Colonic mucosa (tissue), 4 donors: ENCODE results near the gene ATF6. TPM values are rescaled to one million over a fixed set of nuclear protein-coding genes. Genes with fewer than 3 reads are reported as not detected.

Source experiments
- DNase-seq: peaks from one replicate; pipeline ENCODE4 v3.0.0-alpha.2; 2020
- H3K27ac ChIP-seq: fragments of 200-600 bp; one replicate; pipeline ENCODE4 v1.8.0; 2021
- H3K27me3 ChIP-seq: fragments of 200-600 bp; one replicate; pipeline ENCODE4 v1.8.0; 2021
- H3K36me3 ChIP-seq: fragments of 200-600 bp; one replicate; pipeline ENCODE4 v1.8.0; 2021
- H3K4me1 ChIP-seq: fragments of 200-600 bp; one replicate; pipeline ENCODE4 v1.8.0; 2021; ENCODE audit warnings: mild to moderate bottlenecking
- H3K4me3 ChIP-seq: fragments of 200-600 bp; one replicate; pipeline ENCODE4 v1.8.0; 2021
- H3K9ac ChIP-seq, 2 donors: one replicate each; pipeline ENCODE4 v1.7.0; 2013; ENCODE audit warnings: control low read depth in 2 of 2, low read depth in 2 of 2, low read length in 2 of 2
- H3K9me3 ChIP-seq: fragments of 200-600 bp; one replicate; pipeline ENCODE4 v1.8.0; 2021
- CTCF ChIP-seq: fragments of 200-600 bp; IDR thresholded peaks from one replicate; pipeline ENCODE4 v1.8.0; 2022; ENCODE audit warnings: antibody characterized with exemption, mild to moderate bottlenecking
- intact Hi-C: fragments of 100-400 bp; cut with DNase I; formaldehyde crosslinking; loops from one replicate; pipeline ENCODE4 v1.14.1; 2022
- total RNA-seq, 2 donors: library from RNA; stranded (reverse); fragmentation: NEBNext Ultra II Directional in 1 of 2; extraction: Animal tissue kit (Norgen Biotek cat#: 25700) in 1 of 2; gene quantifications; one replicate each; pipeline ENCODE4 v1.2.1, GENCODE V29; 2021
- donor health status: healthy.
- donor health status: DM: no; HTN: no; CAD: no.
- donor health status: DM: no; HTN: no; CAD: no.

The ATF6 gene
- total RNA-seq, 2 donors from 2014 or later: 19.6 to 24.2 TPM

DNA sequence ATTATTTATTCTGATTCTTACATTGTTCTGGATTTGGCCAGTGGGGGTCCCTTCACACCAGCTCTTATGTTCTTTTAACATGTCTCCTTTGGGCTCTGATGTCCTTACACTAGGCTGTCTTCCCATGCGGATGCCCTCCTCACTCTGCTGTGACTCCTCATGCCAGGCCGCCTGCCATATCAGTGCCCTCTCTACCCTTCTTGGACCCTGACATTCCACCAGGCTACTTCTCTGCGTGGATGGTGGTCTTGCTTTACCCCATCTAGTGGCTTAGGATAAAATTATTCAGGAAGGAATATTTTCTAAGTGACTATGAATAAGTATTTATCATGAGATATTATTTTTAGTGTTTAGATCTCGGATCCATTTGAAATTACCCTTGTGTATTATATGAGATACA lies 21.2 kb downstream of the ATF6 start:
- H3K36me3 ChIP-seq: no peaks in the 10 kb centered on the region
- no peaks in the 10 kb centered on the region for H3K9me3 ChIP-seq
- no peak for DNase-seq
- intact Hi-C loops: no loop called here
- no peaks in the 10 kb centered on the region for H3K4me1 ChIP-seq
- no peak overlapping the region for H3K27ac ChIP-seq
- H3K9ac ChIP-seq: no peak overlapping the region
- no peak overlapping the region for H3K4me3 ChIP-seq
- no peaks in the 10 kb centered on the region for H3K27me3 ChIP-seq
- TF ChIP-seq CTCF: no peak

- no peak for TF ChIP-seq CTCF
Observed at GRCh38 chr1:161790587-161791317, 24.6 kb downstream of the ATF6 start.

GRCh38 chr1:161791904-161792655 lies 26.0 kb downstream of the ATF6 start:
- no peak overlapping the region for H3K27ac ChIP-seq
- H3K4me1 ChIP-seq: no peaks in the 10 kb centered on the region
- H3K36me3 ChIP-seq: no peaks in the 10 kb centered on the region
- H3K4me3 ChIP-seq: no peak overlapping the region
- H3K27me3 ChIP-seq: no peaks in the 10 kb centered on the region
- intact Hi-C loops: loop anchor here (2.0 kb wide), 1 partner anchor 245 kb away; no protein-coding TSS in a partner anchor
- TF ChIP-seq CTCF: no peak
- no peak overlapping the region for H3K9ac ChIP-seq
- no peak for DNase-seq
- no peaks in the 10 kb centered on the region for H3K9me3 ChIP-seq

More at GRCh38 chr1:161790587-161791317, 24.6 kb downstream of the ATF6 start:
- H3K9me3 ChIP-seq: no peaks in the 10 kb centered on the region
- no peak overlapping the region for H3K9ac ChIP-seq
- no peak overlapping the region for H3K27ac ChIP-seq
- H3K27me3 ChIP-seq: no peaks in the 10 kb centered on the region
- intact Hi-C loops: no loop called here
- H3K4me3 ChIP-seq: no peak overlapping the region
- H3K4me1 ChIP-seq: no peaks in the 10 kb centered on the region
- DNase-seq: no peak
- H3K36me3 ChIP-seq: no peaks in the 10 kb centered on the region

GRCh38 chr1:161792740-161793139 lies 26.6 kb downstream of the ATF6 start:
- DNase-seq: no peak
- H3K4me1 ChIP-seq: no peaks in the 10 kb centered on the region
- H3K9ac ChIP-seq: no peak overlapping the region
- H3K9me3 ChIP-seq: no peaks in the 10 kb centered on the region
- TF ChIP-seq CTCF: peak; percentile 39
- intact Hi-C loops: loop anchor here (2.0 kb wide), 1 partner anchor 244 kb away; no protein-coding TSS in a partner anchor
- no peaks in the 10 kb centered on the region for H3K36me3 ChIP-seq
- H3K4me3 ChIP-seq: no peak overlapping the region
- no peaks in the 10 kb centered on the region for H3K27me3 ChIP-seq
- no peak overlapping the region for H3K27ac ChIP-seq

- Histone ChIP-seq H3K36me3 (no peaks in the 10 kb centered on the region), H3K9me3 (no peaks in the 10 kb centered on the region), H3K4me3 (no peak overlapping the region), H3K9ac (no peak overlapping the region), H3K4me1 (no peaks in the 10 kb centered on the region), H3K27ac (no peak overlapping the region), H3K27me3 (no peaks in the 10 kb centered on the region)
- TF ChIP-seq CTCF: no peak
- DNase-seq: no peak
- intact Hi-C loops: no loop called here
Observed at GRCh38 chr1:161799792-161800191, 33.7 kb downstream of the ATF6 start.
